DND-41 (cell line): Measurements from ENCODE around the gene AJAP1.

Experiments
- CTCF ChIP-seq: IDR thresholded peaks from 2 replicates; pipeline ENCODE4 v1.5.1; 2012; ENCODE audit warnings: borderline replicate concordance, low read length, moderate library complexity, mild to moderate bottlenecking; ENCODE audit not compliant: poor library complexity, severe bottlenecking; ENCODE audit errors: extremely low read depth
- EZH2 ChIP-seq: IDR thresholded peaks from 3 replicates; pipeline ENCODE4 v1.6.1; 2012; ENCODE audit warnings: borderline replicate concordance, low read depth, mild to moderate bottlenecking, moderate library complexity, low read length, inconsistent platforms; ENCODE audit not compliant: severe bottlenecking

- TF ChIP-seq CTCF: no peak
- TF ChIP-seq EZH2: no peak
These were observed 7.8 kb downstream of the AJAP1 start for GRCh38 chr1:4662168-4662567.
